Psoas muscle (tissue), 8 donors: Measurements from ENCODE around the gene NDUFB3. TPM values are rescaled to one million over a fixed set of nuclear protein-coding genes. Genes with fewer than 3 reads are reported as not detected.

Source experiments
- ATAC-seq, 4 donors: fragments of 200-7000 bp; cut with Tn5 transposase; one replicate each; pipeline ENCODE4 v1.9.1; 2020; ENCODE audit warnings: moderate library complexity in 3 of 4, mild to moderate bottlenecking in 2 of 4
- DNase-seq, 2 donors: peaks; one replicate each; pipeline ENCODE4 v3.0.0-alpha.2; 2020
- H3K27ac ChIP-seq: fragments of 200-600 bp; one replicate; pipeline ENCODE4 v1.8.0; 2022
- H3K27me3 ChIP-seq, 3 donors: fragments of 200-600 bp in 1 of 3; one replicate each; pipeline versions ENCODE4 v1.6.1 to v1.8.0; 2013 to 2022; ENCODE audit warnings: low read length in 2 of 3, mild to moderate bottlenecking in 2 of 3, moderate library complexity in 1 of 3; ENCODE audit not compliant: insufficient read depth in 3 of 3
- H3K36me3 ChIP-seq, 2 donors: fragments of 200-600 bp in 1 of 2; one replicate each; pipeline versions ENCODE4 v1.6.1 to v1.8.0; 2013 to 2022; ENCODE audit warnings: low read depth in 1 of 2, mild to moderate bottlenecking in 1 of 2, moderate library complexity in 1 of 2; ENCODE audit not compliant: insufficient read depth in 1 of 2
- H3K4me1 ChIP-seq: fragments of 200-600 bp; one replicate; pipeline ENCODE4 v1.8.0; 2022
- H3K4me3 ChIP-seq: fragments of 200-600 bp; one replicate; pipeline ENCODE4 v1.8.0; 2022; ENCODE audit warnings: mild to moderate bottlenecking
- H3K9me3 ChIP-seq: fragments of 200-600 bp; one replicate; pipeline ENCODE4 v1.8.0; 2022
- WGBS, 3 donors: extraction: QIAGEN DNeasy Blood & Tissue Kit; methylation state at CpG; one replicate each; pipeline versions ENCODE4 v1.1.6 to v1.1.7; 2013; 5-methylcytosine and 5-hydroxymethylcytosine counted together
- intact Hi-C, 2 donors: fragments of 100-400 bp; cut with DNase I; formaldehyde crosslinking; loops; one replicate each; pipeline versions ENCODE4 v1.11.0 to v1.14.2; 2022
- polyA plus RNA-seq, 3 donors: library from polyadenylated mRNA; stranded (reverse); fragments of 200-250 nt; gene quantifications; one replicate each; pipeline ENCODE4 v1.2.3, GENCODE V29; 2013
- total RNA-seq, 4 donors: library from RNA; stranded (reverse); fragmentation: NEBNext Ultra II Directional in 2 of 4; extraction: Animal tissue kit (Norgen Biotek cat#: 25700) in 2 of 4; gene quantifications; one replicate each; pipeline versions ENCODE4 v1.2.1 to v1.2.4, GENCODE V29; 2021 to 2023
- TF ChIP-seq, protein P1 (sequence below): fragments of 200-600 bp; IDR thresholded peaks from one replicate; pipeline ENCODE4 v1.8.0; 2022; ENCODE audit warnings: antibody characterized with exemption
- donor health status: healthy with polysubstance abuse.
- donor health status: DM: no; HTN: no; CAD: no; lungs with moderate emphysema.
- donor health status: Bipolar disorder and iron deficiency.
- donor health status: healthy.
- donor health status: DM: yes; HTN: yes; CAD: no.
- donor health status: DM: no; HTN: no; CAD: no.
- donor health status: DM: no; HTN: no; CAD: no.
- donor health status: DM: yes; HTN: yes; CAD: no.

NDUFB3 gene
- total and polyA plus RNA-seq, 7 donors: 188 to 271 (median 255) TPM

DNA sequence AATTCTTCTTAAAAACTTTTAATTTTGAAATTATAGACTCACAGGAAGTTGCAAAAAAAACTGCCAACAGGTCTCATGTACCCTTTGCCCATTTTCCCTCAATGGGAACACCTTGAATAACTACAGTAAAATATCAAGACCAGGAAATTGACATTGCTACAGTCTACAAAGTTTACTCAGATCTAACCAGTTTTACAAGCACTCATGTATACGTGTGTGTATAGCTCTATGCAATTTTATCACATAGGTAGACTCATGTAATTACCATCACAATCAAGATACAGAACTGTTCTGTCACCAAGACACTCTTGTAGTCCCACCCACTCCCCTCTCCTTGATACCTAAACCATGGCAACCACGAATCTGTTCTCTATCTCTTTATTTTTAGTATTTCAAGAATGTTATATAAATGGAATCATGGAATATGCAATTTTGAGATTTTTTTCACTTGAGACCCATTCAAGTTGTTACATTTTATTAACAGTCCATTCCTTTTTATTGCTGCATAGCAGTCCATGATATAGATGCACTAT lies 6.9 kb upstream of the NDUFB3 start:
- DNase-seq: no peak
- Histone ChIP-seq H3K4me1 (peaks cover 33% of the 10 kb centered on the region), H3K27me3 (no peaks in the 10 kb centered on the region), H3K9me3 (no peaks in the 10 kb centered on the region), H3K36me3 (peaks cover 0 to 12% of the 10 kb centered on the region in 2 donors), H3K4me3 (no peak overlapping the region), H3K27ac (no peak overlapping the region)
- TF ChIP-seq, protein P1, sequence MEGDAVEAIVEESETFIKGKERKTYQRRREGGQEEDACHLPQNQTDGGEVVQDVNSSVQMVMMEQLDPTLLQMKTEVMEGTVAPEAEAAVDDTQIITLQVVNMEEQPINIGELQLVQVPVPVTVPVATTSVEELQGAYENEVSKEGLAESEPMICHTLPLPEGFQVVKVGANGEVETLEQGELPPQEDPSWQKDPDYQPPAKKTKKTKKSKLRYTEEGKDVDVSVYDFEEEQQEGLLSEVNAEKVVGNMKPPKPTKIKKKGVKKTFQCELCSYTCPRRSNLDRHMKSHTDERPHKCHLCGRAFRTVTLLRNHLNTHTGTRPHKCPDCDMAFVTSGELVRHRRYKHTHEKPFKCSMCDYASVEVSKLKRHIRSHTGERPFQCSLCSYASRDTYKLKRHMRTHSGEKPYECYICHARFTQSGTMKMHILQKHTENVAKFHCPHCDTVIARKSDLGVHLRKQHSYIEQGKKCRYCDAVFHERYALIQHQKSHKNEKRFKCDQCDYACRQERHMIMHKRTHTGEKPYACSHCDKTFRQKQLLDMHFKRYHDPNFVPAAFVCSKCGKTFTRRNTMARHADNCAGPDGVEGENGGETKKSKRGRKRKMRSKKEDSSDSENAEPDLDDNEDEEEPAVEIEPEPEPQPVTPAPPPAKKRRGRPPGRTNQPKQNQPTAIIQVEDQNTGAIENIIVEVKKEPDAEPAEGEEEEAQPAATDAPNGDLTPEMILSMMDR: no peak
- no peak for ATAC-seq
- intact Hi-C loops: loop anchor here (5.0 kb wide), 2 partner anchors 112 to 163 kb away; no protein-coding TSS in a partner anchor
- WGBS, 3 donors: 77 to 85% (median 78%) methylated on average over 2 of the region's 2 CpGs

DNA sequence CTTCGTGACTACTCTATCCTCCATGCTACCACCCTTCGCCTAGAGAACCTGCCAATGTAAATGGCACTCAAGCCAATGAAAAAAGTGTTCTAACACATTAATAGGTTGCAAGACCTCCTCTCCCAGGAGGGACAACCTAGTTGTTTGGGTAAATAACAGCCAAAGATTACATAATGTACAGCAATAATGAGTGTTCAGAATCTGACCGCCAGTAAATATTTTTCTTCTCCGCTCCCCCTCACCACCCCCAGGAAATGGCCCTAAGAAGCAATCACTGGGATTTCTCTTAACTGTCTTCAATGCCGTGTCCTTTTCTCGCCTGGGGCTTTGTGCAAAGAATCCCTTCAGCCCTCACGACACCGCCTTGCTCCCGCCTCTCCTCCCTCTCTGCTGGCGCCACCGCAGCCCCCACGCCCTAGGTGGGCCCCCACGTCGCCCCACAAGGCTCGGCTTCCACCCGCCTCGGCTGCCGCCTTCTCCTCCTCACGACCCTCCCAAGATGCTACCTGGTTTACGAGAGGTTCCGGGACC lies 788 bp upstream of the NDUFB3 start:
- ATAC-seq (peak; percentile 15 to 44 (median 27)), DNase-seq (no peak)
- Histone ChIP-seq H3K27me3 (no peaks in the 10 kb centered on the region), H3K4me1 (peaks cover 59% of the 10 kb centered on the region), H3K9me3 (no peaks in the 10 kb centered on the region), H3K36me3 (no peaks in the 10 kb centered on the region), H3K4me3 (peak overlapping the region; percentile 92), H3K27ac (peak overlapping the region; percentile 95)
- intact Hi-C loops: loop anchor here (1.0 to 10.0 kb wide), 6 partner anchors 41 to 166 kb away; partner anchors contain the start of genes ORC2 (in 2 of the 2) and CFLAR (in 1 of the 2)
- WGBS, 3 donors: 0 to 1% (median 1%) methylated on average over 21 of the region's 21 CpGs
- TF ChIP-seq, protein P1: no peak

DNA sequence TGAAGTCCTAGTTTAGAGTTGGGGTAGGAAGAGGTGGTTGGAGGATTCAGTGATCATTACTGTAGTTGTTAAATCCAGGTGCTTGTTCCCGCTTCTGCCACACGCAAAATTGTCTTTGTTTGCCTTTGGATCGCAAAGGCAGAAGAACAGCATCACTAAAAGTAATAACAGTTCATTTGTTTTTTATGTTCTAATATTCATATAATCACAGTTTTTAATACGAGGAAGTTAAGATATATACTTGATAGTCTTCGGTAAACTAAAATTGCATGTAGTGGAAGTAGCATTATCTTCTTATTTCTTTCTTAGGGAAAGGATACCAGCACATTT lies 365 bp downstream of the NDUFB3 start:
- peaks cover 55% of the 10 kb centered on the region for H3K4me1 ChIP-seq
- intact Hi-C loops: loop anchor here (5.0 to 10.0 kb wide), 3 partner anchors 40 to 83 kb away; partner anchors contain the start of gene CFLAR (in 1 of the 2)
- no peak for DNase-seq
- no peaks in the 10 kb centered on the region for H3K27me3 ChIP-seq
- H3K9me3 ChIP-seq: no peaks in the 10 kb centered on the region
- 2 to 3% (median 3%) methylated on average over 5 of the region's 5 CpGs for WGBS, 3 donors
- H3K4me3 ChIP-seq: peak overlapping the region; percentile 92
- H3K27ac ChIP-seq: peak overlapping the region; percentile 95
- peak in 1 of 4 donors; percentile 5 for ATAC-seq
- TF ChIP-seq, protein P1: no peak
- H3K36me3 ChIP-seq: no peaks in the 10 kb centered on the region

DNA sequence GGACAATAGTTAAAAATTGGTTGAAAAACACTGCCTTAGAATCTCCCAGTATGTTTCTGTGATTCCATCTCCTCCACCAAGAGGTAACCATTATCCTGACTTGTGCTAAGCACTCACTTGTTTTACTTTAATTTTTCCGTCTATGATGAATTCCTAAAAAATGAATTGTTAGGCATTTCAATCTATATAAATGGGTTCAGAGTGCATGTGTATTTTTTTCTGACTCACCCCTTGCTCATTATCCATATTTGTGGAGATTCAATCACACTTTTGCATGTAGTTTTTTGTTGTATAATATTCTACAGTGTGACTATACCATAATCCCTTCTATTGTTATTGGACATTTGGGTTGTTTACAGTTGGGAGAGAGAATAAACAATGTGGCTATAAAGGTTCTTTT lies 1.3 kb downstream of the NDUFB3 start:
- Histone ChIP-seq H3K27me3 (no peaks in the 10 kb centered on the region), H3K36me3 (no peaks in the 10 kb centered on the region), H3K27ac (no peak overlapping the region), H3K4me3 (peak overlapping the region; percentile 92), H3K9me3 (no peaks in the 10 kb centered on the region), H3K4me1 (peaks cover 49% of the 10 kb centered on the region)
- intact Hi-C loops: loop anchor here (5.0 to 10.0 kb wide), 3 partner anchors 39 to 82 kb away; partner anchors contain the start of gene CFLAR (in 1 of the 2)
- no peak for ATAC-seq
- TF ChIP-seq, protein P1: no peak
- WGBS, 3 donors: 76 to 92% (median 80%) methylated on average over 1 of the region's 1 CpG
- DNase-seq: no peak
